ENCODE measurements around the gene FUS. TPM values are rescaled to one million over a fixed set of nuclear protein-coding genes. Genes with fewer than 3 reads are reported as not detected.

FUS gene
- total RNA-seq, 4 donors from 2014 or later, result 53.7 to 92.5 (median 66.2) TPM

DNA sequence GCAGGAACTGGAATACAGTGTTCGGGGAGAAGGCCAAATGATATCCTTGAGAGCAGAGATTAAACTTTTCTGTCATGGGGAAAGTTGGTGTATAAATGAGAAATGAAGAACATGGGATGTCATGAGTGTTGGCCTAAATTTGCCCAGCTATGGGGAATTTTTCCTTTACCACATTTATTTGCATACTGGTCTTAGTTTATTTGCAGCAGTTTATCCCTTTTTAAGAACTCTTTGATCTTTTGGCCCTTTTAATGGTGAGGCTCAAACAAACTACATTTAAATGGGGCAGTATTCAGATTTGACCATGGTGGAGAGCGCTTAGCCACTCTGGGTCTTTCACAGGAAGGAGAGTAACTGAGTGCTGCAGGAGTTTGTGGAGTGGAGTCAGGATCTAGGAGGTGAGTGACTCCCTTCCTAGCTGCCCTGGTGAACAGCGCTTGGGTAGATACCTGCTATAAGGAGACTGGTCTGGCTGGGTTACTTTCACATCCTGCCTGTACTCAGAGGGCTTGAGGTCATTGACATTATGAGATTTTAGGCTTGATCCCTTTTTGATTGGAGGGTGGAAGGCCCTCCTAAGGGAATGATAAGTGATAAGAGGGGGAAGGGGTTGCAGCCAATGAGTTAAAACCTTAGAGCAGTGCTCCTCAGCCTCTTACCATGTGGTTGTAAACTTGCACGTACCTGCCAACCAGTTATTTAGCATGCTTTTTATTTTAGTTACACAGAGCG is 11.9 kb downstream of the FUS start:
- TF ChIP-seq, protein P1, sequence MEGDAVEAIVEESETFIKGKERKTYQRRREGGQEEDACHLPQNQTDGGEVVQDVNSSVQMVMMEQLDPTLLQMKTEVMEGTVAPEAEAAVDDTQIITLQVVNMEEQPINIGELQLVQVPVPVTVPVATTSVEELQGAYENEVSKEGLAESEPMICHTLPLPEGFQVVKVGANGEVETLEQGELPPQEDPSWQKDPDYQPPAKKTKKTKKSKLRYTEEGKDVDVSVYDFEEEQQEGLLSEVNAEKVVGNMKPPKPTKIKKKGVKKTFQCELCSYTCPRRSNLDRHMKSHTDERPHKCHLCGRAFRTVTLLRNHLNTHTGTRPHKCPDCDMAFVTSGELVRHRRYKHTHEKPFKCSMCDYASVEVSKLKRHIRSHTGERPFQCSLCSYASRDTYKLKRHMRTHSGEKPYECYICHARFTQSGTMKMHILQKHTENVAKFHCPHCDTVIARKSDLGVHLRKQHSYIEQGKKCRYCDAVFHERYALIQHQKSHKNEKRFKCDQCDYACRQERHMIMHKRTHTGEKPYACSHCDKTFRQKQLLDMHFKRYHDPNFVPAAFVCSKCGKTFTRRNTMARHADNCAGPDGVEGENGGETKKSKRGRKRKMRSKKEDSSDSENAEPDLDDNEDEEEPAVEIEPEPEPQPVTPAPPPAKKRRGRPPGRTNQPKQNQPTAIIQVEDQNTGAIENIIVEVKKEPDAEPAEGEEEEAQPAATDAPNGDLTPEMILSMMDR (IDR thresholded peaks at IDR 0.05; ENCODE audit: low read depth), result no peak

DNA sequence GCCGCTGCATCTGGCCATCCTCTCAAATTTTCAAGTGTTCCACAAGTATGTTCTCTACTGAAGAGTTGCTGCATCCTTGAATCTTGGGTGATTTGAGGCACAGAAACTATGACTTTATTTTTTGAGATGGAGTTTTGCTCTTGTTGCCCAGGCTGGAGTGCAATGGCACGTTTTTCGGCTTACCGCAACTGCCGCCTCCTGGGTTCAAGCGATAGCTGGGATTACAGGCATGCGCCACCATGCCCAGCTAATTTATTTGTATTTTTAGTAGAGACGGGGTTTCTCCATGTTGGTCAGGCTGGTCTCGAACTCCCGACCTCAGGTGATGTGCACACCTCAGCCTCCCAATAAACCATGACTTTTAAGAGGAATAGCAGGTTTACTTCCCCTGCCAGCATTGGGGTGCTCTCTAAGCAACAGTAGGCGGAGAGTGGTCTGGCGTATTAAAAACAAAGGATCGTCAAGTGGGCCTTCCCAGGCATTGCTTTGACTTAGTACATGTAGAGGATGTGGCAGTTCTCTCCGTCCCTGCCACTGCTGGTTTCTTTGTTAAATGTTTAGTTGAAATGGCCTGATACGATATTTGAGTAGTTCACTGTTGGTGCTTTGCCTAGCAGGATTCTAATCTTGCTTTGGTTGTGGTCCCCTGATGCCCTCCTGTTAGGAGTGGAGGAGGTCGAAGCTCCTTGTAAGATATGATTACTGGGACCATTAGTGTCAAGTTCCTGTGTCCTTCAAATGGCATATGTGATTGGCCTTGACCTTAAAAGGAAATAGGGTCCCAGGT is 13.1 kb downstream of the FUS start:
- TF ChIP-seq, protein P1 (IDR thresholded peaks at IDR 0.05; ENCODE audit: low read depth), result no peak

DNA sequence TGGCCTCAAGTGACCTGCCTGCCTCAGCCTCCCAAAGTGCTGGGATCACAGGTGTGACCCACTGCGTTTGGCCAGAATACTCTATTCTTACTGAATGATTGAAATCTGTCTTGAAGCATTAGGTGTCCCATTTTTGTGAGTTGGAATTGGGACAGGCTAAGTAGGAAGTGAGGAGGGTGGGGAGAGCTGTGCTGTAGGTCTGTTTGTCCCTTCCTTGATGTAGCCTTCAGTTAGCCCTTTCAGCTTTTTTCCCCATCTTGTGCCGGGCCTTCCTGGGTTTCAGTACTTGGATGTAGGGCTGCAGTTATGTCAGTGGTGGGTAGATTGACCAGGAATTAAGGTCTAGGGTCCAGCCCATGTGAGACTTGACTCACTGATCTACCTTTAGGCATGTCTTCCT is 13.9 kb downstream of the FUS start:
- TF ChIP-seq, protein P1 (IDR thresholded peaks at IDR 0.05; ENCODE audit: low read depth), result no peak

DNA sequence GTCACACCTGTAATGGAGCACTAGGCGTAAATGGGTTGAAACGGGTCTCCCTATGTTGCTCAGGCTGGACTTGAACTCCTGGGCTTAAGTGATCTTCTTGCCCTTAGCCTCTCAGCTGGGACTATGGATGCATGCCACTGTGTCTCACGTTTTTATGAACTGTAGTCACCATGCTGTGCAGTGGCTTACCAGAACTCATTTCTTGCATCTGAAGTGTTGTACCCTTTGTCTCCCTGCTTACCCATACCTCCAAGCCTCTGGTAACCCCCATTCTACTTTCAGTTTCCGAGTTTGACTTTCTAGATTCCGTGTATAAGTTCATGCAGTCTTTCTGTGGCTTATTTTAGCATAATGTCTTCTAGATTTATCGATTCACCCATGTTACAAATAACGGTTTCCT is 15.0 kb downstream of the FUS start:
- TF ChIP-seq, protein P1 (IDR thresholded peaks at IDR 0.05; ENCODE audit: low read depth), result no peak

DNA sequence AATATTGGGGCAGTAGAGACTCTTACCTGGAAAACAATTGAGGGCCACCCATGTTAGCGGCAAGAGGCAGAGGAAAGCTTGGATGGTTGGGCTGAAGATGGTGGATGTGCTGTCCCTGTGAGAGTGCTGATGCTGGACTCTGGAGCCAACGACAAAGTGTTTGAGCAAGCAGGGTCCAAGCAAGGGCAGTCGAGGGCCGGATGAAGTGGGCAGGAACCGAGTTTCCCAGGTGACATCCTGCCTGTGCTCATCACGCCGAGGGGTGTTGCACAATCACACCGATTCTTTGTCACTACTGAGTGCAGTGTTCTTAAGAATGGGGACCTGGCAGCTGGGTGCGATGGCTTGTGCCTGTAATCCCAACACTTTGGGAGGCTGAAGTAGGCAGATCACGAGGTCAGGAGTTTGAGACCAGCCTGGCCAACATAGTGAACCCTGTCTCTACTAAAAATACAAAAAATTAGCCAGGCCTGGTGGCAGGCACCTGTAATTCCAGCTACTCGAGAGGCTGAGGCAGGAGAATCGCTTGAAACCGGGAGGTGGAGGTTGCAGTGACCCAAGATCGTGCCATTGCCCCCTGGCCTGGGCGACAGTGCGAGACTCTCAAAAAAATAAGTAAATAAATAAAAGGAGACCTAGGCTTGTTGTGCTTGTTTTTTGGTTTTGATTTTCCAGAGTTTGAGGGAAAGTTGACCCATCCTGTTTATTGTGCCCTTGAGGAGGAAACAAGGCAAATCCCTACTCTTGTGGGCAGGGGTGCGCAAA is 16.6 kb downstream of the FUS start:
- TF ChIP-seq, protein P1 (IDR thresholded peaks at IDR 0.05; ENCODE audit: low read depth), result no peak

DNA sequence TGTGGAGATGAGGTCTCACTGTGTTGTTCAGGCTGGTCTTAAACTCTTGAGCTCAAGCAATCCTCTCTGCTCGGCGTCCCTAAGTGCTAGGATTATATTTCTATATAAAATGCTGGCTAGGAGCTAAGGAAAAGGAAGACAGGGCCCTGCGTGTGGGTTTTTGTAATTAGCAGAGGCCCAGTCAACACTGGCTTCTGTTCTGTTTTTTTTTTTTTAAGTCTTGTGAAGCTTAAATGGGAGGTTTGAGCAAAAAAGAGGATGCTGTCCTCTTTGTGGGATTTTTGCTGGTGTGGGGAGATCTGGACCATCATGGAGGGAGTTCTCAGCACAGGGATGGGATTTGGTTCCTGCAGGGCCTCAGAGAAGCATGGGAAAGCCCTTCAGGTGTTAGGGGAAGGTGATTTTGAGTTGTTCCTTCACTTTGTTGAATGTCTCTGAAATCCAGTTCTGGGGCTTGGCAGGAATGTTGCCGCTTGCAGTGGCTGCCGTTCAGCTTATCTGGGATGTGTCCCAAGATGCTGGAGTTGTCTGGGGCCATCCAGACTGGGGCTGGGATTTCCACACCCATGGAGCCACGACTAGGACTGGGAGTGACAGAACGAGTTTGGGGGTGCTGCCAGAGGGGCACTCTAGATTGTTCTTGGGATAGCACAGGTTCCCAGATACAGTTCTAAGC is 18.4 kb downstream of the FUS start:
- TF ChIP-seq, protein P1 (IDR thresholded peaks at IDR 0.05; ENCODE audit: low read depth), result no peak
